ENCODE results near the gene DHRSX.

DNA sequence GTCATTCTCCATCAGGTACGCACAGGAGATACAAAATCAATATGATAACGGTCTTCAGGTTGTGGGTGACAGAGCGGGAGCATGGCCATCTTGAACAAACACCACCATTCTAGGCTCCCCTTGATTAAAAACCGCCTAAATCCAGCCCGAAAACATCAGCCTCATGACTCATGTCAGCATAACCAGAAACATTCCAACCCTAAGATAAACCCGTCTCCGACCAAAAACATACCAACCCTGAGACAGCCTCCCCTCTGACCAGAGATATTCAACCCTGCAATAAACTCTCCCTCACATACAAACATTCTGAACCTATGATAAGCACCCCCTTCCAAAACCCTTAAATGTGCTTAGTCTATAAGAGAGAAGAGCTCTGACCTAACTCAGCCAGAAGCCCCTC is 157.9 kb downstream of the DHRSX start:
- TF ChIP-seq, protein P1, sequence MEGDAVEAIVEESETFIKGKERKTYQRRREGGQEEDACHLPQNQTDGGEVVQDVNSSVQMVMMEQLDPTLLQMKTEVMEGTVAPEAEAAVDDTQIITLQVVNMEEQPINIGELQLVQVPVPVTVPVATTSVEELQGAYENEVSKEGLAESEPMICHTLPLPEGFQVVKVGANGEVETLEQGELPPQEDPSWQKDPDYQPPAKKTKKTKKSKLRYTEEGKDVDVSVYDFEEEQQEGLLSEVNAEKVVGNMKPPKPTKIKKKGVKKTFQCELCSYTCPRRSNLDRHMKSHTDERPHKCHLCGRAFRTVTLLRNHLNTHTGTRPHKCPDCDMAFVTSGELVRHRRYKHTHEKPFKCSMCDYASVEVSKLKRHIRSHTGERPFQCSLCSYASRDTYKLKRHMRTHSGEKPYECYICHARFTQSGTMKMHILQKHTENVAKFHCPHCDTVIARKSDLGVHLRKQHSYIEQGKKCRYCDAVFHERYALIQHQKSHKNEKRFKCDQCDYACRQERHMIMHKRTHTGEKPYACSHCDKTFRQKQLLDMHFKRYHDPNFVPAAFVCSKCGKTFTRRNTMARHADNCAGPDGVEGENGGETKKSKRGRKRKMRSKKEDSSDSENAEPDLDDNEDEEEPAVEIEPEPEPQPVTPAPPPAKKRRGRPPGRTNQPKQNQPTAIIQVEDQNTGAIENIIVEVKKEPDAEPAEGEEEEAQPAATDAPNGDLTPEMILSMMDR (IDR thresholded peaks at IDR 0.05), result no peak
- TF ChIP-seq POLR2A (IDR thresholded peaks at IDR 0.05), result no peak

All from adrenal gland (tissue), 5 donors.